ENCODE data around the gene CCNY. TPM values are rescaled to one million over a fixed set of nuclear protein-coding genes. Genes with fewer than 3 reads are reported as not detected.
"Not testable (repeated sequence)": the region's sequence is repeated elsewhere in the genome, so short reads cannot be mapped to it uniquely, and the experiment has no call there.

CCNY gene
- total RNA-seq, 1 experiment from 2014 or later = 62.2 TPM

DNA sequence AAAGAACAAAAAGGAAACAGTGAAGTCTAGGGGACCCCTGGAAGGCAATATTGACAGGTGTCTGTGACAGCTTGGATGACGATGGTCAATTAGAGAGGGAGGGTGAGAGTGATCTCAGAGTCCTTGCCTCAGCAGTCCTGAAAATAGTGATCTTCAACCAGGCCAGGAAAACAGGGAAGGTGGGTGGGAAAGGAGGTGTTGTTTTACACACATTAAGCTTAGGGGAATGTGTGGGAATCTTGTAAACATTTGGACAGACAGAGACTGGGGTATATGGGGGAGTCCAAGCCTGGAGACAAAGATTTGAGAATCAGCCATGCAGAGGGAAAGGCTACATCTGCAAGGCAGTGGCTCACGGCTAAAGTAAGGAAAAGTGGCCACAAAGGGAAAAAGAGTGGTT is 27.5 kb upstream of the CCNY start:
- TF ChIP-seq YY1 (IDR thresholded peaks at IDR 0.05; ENCODE audit: extremely low read depth, insufficient replicate concordance, low read depth, low read length) (no peak), ELF1 (IDR thresholded peaks at IDR 0.05; ENCODE audit: borderline replicate concordance, low read depth) (no peak), CEBPB (IDR thresholded peaks at IDR 0.05; ENCODE audit: low read depth) (no peak), CBX3 (IDR thresholded peaks at IDR 0.05; ENCODE audit: low read depth) (no peak)
- TF ChIP-seq, protein P1, sequence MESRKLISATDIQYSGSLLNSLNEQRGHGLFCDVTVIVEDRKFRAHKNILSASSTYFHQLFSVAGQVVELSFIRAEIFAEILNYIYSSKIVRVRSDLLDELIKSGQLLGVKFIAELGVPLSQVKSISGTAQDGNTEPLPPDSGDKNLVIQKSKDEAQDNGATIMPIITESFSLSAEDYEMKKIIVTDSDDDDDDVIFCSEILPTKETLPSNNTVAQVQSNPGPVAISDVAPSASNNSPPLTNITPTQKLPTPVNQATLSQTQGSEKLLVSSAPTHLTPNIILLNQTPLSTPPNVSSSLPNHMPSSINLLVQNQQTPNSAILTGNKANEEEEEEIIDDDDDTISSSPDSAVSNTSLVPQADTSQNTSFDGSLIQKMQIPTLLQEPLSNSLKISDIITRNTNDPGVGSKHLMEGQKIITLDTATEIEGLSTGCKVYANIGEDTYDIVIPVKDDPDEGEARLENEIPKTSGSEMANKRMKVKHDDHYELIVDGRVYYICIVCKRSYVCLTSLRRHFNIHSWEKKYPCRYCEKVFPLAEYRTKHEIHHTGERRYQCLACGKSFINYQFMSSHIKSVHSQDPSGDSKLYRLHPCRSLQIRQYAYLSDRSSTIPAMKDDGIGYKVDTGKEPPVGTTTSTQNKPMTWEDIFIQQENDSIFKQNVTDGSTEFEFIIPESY (IDR thresholded peaks at IDR 0.05; ENCODE audit: extremely low read depth, insufficient replicate concordance, low read length) = no peak
- Histone ChIP-seq H3K4me1 (ENCODE audit: control insufficient read depth in 1 of 2, insufficient read depth in 2 of 2, low read length in 2 of 2) (peaks cover 0 to 7% of the 10 kb centered on the region in 2 experiments; a peak in 1 of 4 replicates), H3K9me2 (ENCODE audit: insufficient read depth) (no peaks in the 10 kb centered on the region), H3K36me3 (ENCODE audit: control insufficient read depth in 1 of 2, insufficient read depth in 2 of 2, low read length in 2 of 2) (no peaks in the 10 kb centered on the region), H3K9ac (ENCODE audit: low read length) (no peak overlapping the region), H2AFZ (ENCODE audit: low read depth, low read length, poor library complexity, severe bottlenecking) (no peak overlapping the region), H3K27ac (ENCODE audit: low read depth, low read length) (no peak overlapping the region), H3K4me3 (replicated peaks in 1 of 2; ENCODE audit: low read depth in 1 of 2, low read length in 2 of 2) (no peak overlapping the region), H4K20me1 (ENCODE audit: insufficient read depth) (no peaks in the 10 kb centered on the region), H3K4me2 (ENCODE audit: low read length) (no peak overlapping the region), H3K9me3 (ENCODE audit: control insufficient read depth in 1 of 2, insufficient read depth in 1 of 2, low read depth in 1 of 2, low read length in 2 of 2) (no peaks in the 10 kb centered on the region), H3K27me3 (ENCODE audit: insufficient read depth, low read length) (no peaks in the 10 kb centered on the region), H3K79me2 (ENCODE audit: insufficient read depth, low read length) (no peaks in the 10 kb centered on the region)
- ATAC-seq (no peak), DNase-seq (ENCODE audit: low read depth, low spot score) (no peak)
- intact Hi-C loops (cut with micrococcal nuclease) = no loop called here
- ChIA-PET RAD21 (ENCODE audit: low non-redundant PET in 1 of 2, low total read pairs in 2 of 2, uncharacterized antibody in 2 of 2, unreplicated experiment in 2 of 2) (no interaction called here), CTCF (no interaction called here), POLR2A (no interaction called here)
- no TSS peak for BruUV-seq (replicated peaks)

DNA sequence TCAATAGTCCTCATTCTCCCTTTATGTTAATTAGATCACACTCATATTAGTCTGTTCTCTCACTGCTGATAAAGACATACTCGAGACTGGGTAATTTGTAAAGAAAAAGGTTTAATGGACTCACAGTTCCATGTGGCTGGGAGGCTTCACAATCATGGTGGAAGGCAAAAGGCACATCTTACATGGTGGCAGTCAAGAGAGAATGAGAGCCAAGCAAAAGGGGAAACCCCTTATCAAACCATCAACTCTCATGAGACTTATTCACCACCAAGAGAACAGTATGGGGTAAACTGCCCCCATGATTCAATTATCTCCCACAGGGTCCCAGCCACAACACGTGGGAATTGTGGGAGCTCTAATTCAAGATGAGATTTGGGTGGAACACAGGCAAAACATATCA is 22.2 kb upstream of the CCNY start:
- H3K27ac ChIP-seq (ENCODE audit: low read depth, low read length); H3K79me2 ChIP-seq (ENCODE audit: insufficient read depth, low read length); H3K9me2 ChIP-seq (ENCODE audit: insufficient read depth); H3K4me2 ChIP-seq (ENCODE audit: low read length); intact Hi-C loops (cut with micrococcal nuclease); H3K9ac ChIP-seq (ENCODE audit: low read length); BruUV-seq (replicated peaks); H3K36me3 ChIP-seq (ENCODE audit: control insufficient read depth in 1 of 2, insufficient read depth in 2 of 2, low read length in 2 of 2); H4K20me1 ChIP-seq (ENCODE audit: insufficient read depth); H3K9me3 ChIP-seq (ENCODE audit: control insufficient read depth in 1 of 2, insufficient read depth in 1 of 2, low read depth in 1 of 2, low read length in 2 of 2); H3K4me1 ChIP-seq (ENCODE audit: control insufficient read depth in 1 of 2, insufficient read depth in 2 of 2, low read length in 2 of 2); H3K27me3 ChIP-seq (ENCODE audit: insufficient read depth, low read length); DNase-seq (ENCODE audit: low read depth, low spot score); RAD21 ChIA-PET (ENCODE audit: low non-redundant PET in 1 of 2, low total read pairs in 2 of 2, uncharacterized antibody in 2 of 2, unreplicated experiment in 2 of 2); H3K4me3 ChIP-seq (replicated peaks in 1 of 2; ENCODE audit: low read depth in 1 of 2, low read length in 2 of 2); POLR2A ChIA-PET; H2AFZ ChIP-seq (ENCODE audit: low read depth, low read length, poor library complexity, severe bottlenecking); CTCF ChIA-PET; ATAC-seq: not testable (repeated sequence)

DNA sequence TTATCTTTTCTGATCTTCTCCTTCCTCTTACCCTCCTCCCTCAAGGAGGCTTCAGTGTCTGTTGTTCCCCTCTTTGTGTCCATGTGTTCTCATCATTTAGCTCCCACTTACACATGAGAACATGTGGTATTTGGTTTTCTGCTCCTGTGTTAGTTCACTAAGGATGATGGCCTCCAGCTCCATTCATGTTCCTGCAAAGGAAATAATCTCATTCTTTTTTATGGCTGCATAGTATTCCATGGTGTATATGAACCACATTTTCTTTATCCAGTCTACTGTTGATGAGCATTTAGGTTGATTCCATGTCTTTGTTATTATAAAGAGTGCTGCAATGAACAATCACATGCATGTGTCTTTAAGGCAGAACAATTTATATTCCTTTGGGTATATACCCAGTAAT is 21.1 kb upstream of the CCNY start:
- H3K27ac ChIP-seq (ENCODE audit: low read depth, low read length); H3K36me3 ChIP-seq (ENCODE audit: control insufficient read depth in 1 of 2, insufficient read depth in 2 of 2, low read length in 2 of 2); CTCF ChIA-PET; ATAC-seq; BruUV-seq (replicated peaks); H3K4me1 ChIP-seq (ENCODE audit: control insufficient read depth in 1 of 2, insufficient read depth in 2 of 2, low read length in 2 of 2); RAD21 ChIA-PET (ENCODE audit: low non-redundant PET in 1 of 2, low total read pairs in 2 of 2, uncharacterized antibody in 2 of 2, unreplicated experiment in 2 of 2); POLR2A ChIA-PET; H4K20me1 ChIP-seq (ENCODE audit: insufficient read depth); H3K9ac ChIP-seq (ENCODE audit: low read length); DNase-seq (ENCODE audit: low read depth, low spot score); intact Hi-C loops (cut with micrococcal nuclease); H3K4me3 ChIP-seq (replicated peaks in 1 of 2; ENCODE audit: low read depth in 1 of 2, low read length in 2 of 2); H3K4me2 ChIP-seq (ENCODE audit: low read length); H2AFZ ChIP-seq (ENCODE audit: low read depth, low read length, poor library complexity, severe bottlenecking); H3K79me2 ChIP-seq (ENCODE audit: insufficient read depth, low read length); H3K27me3 ChIP-seq (ENCODE audit: insufficient read depth, low read length); H3K9me3 ChIP-seq (ENCODE audit: control insufficient read depth in 1 of 2, insufficient read depth in 1 of 2, low read depth in 1 of 2, low read length in 2 of 2); H3K9me2 ChIP-seq (ENCODE audit: insufficient read depth): not testable (repeated sequence)

Measured in HCT116 (cell line).